Islet of Langerhans (tissue), 1 donor: ENCODE data around the gene HIPK2.

Experiments used
- FAIRE-seq: peaks from one replicate; lab custom pipeline; 2011; peaks lifted over from hg19 to GRCh38; lab: Jason Lieb, UNC

HIPK2 gene

GRCh38 chr7:139586286-139586685 is 191.5 kb downstream of the HIPK2 start:
- no peak for FAIRE-seq

- no peak for FAIRE-seq
Measured at GRCh38 chr7:139585042-139585441, 192.8 kb downstream of the HIPK2 start.

GRCh38 chr7:139583826-139584553 is 193.8 kb downstream of the HIPK2 start:
- no peak for FAIRE-seq

GRCh38 chr7:139582671-139583155 is 195.1 kb downstream of the HIPK2 start:
- FAIRE-seq, result no peak

- no peak for FAIRE-seq
Measured at GRCh38 chr7:139582130-139582650, 195.6 kb downstream of the HIPK2 start.

- no peak for FAIRE-seq
Measured at GRCh38 chr7:139580435-139580834, 197.4 kb downstream of the HIPK2 start.

- no peak for FAIRE-seq
Measured at GRCh38 chr7:139576179-139576973, 201.4 kb downstream of the HIPK2 start.

- no peak for FAIRE-seq
Measured at GRCh38 chr7:139575338-139575680, 202.5 kb downstream of the HIPK2 start.

GRCh38 chr7:139574618-139575337 is 203.0 kb downstream of the HIPK2 start:
- no peak for FAIRE-seq

- no peak for FAIRE-seq
Measured at GRCh38 chr7:139573871-139574270, 203.9 kb downstream of the HIPK2 start.

GRCh38 chr7:139572704-139573385 is 205.0 kb downstream of the HIPK2 start:
- FAIRE-seq, result no peak

- no peak for FAIRE-seq
Measured at GRCh38 chr7:139572071-139572470, 205.7 kb downstream of the HIPK2 start.

- FAIRE-seq, result no peak
Measured at GRCh38 chr7:139571651-139572050, 206.1 kb downstream of the HIPK2 start.

- FAIRE-seq, result no peak
Measured at GRCh38 chr7:139571190-139571589, 206.6 kb downstream of the HIPK2 start.

- no peak for FAIRE-seq
Measured at GRCh38 chr7:139570626-139571025, 207.2 kb downstream of the HIPK2 start.

- no peak for FAIRE-seq
Measured at GRCh38 chr7:139570119-139570518, 207.7 kb downstream of the HIPK2 start.

- no peak for FAIRE-seq
Measured at GRCh38 chr7:139568813-139569490, 208.8 kb downstream of the HIPK2 start.

- FAIRE-seq, result no peak
Measured at GRCh38 chr7:139568346-139568675, 209.5 kb downstream of the HIPK2 start.

- FAIRE-seq, result no peak
Measured at GRCh38 chr7:139567647-139568345, 210.0 kb downstream of the HIPK2 start.

GRCh38 chr7:139566736-139567646 is 210.8 kb downstream of the HIPK2 start:
- FAIRE-seq, result no peak
